ENCODE measurements around the gene ZFYVE9.
"Not testable (repeated sequence)": the region's sequence is repeated elsewhere in the genome, so short reads cannot be mapped to it uniquely, and the experiment has no call there.

The ZFYVE9 gene

DNA sequence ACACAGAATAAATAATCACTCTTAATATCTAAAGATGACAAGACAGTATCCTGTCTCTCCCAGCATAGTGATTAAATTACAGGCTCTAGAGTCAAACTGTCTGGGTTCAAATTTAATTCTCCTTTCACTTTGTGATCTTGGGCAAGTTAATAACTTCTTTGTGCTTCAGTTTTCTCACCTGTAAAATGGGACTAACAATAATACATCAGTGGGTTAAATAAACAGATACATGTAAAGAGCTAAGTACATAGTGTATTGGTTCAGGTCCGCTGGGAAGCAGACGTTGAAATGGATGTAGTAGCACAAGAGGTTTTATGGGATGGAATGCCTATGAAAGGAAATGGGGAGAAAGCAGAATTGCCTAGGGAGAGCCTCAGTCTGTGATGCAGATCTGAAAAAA, 10.7 kb downstream of the ZFYVE9 start:
- DNase-seq: no peak

DNA sequence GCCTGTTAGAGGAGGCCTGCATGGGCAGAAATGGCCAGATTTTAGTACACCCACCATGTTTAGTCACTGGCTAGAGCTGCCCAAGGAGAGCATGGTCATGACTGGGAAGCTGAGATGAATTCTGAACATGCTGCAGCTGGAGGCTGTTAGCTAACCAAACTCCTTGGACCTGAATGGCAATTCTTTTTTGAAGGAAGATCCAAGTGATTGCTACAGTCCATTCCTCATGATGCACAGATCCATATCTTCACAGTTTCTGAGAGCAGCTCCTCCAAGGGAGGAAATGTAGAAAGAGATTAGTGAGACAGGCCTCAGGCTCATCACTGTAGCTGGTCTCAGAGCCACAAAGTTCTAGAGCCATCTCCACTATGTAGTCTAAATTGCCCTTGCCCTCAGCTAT, 11.1 kb downstream of the ZFYVE9 start:
- DNase-seq: no peak

DNA sequence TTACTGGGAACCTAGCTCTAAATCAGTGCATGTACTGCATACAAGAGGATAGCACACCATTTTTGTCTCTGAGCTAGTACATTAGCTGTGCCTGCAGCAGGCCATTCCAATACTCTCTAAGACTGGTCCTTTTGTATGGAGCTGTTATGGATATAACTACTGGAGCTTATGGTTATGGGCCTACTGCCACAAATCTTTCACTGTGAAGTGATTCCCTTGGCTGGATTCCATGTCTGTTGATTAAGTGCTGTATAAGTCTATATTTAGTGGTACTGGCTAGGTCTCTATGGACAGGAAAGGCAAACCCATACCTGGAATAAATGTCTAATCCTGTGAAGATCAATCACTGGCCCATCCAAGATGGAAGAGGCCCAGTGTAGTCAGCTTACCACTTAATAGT, 12.0 kb downstream of the ZFYVE9 start:
- DNase-seq: no peak

DNA sequence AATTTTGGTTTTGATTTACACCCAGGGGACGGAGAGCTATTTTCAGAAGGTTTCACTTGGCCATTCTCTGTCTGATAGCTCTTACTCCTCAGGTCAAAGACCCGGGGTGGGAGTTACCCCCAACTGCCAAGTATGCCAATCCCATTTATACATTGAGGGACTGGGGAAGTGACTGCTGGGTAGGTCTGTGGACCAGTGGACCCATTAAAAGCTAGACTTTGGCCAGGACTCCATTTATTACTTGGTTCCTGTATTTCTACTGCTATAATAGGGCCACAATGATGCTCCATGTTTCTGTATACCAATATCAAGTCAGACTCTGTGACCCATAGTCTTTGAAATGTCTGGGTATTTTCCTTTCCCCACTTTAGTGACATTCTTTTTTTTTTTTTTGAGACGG, 14.6 kb downstream of the ZFYVE9 start:
- no peak for DNase-seq

DNA sequence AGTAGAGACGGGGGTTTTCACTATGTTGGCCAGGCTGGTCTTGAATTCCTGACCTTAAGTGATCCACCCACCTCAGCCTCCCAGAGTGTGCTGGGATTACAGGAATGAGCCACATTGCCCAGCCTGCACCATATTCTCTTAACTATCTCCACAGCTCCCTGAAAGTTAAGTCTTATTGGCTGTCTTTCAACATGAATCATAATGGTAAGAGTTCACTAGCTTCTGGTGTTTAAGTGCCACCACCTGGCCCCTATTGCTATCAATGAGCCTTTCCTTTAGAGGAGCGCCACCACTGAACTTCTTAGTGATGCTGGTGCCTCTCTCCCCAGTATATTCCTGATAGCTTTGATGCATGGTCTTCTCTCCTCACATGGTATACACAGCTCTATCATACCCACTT, 15.7 kb downstream of the ZFYVE9 start:
- no peak for DNase-seq

DNA sequence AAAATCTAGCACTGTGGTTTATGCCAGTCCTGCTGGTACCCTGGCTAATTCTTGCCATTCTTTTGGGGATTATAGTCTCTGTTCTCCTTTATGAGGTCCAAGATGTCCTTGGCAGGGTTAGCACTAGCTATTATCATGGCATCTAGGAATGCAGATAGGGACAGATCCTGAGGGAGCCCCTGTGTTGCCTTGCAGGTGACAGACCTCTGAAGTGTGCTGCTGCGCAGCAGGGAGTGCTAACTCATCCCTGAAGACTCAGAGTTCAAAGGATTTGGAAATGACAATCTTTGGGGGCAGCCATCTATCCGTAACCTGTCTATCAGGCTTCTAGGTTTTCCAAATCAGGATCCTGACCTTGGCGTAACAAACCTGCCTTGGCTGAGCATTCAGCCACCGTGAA, 16.3 kb downstream of the ZFYVE9 start:
- no peak for DNase-seq

DNA sequence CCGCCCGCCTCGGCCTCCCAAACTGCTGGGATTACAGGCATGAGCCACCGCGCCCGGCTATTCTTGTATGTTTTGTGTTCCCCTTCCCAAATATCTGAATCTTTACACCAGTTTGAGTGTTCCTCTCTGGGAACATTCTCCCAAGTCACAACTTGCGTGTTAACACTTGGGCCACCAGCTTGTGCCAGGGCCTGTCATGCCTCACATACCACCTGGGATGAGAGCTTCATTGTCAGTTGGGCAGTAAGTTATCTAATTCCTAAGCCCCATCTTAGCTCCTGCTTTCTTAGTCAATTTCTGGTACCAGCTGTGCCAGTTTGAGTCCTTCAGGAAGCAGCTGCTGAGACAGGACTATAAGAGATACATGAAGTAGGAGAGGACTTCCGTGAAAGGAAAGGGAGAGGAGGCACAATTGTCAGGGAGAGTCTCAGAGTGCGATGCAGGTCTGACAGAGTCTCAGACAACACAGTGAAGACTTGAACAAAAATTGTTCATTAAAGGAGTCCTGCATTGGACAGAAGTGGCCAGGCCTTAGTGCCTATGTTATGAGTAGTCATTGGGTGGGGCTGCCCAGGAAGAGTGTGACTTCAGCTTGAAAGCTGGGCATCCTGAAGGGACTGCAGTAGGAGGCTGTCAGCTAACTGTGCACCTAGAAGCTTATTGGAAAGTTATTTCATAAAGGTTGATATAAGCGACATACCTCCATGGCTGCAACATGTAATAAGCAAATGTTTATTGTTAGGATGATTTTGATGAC, 17.3 kb downstream of the ZFYVE9 start:
- no peak for DNase-seq

DNA sequence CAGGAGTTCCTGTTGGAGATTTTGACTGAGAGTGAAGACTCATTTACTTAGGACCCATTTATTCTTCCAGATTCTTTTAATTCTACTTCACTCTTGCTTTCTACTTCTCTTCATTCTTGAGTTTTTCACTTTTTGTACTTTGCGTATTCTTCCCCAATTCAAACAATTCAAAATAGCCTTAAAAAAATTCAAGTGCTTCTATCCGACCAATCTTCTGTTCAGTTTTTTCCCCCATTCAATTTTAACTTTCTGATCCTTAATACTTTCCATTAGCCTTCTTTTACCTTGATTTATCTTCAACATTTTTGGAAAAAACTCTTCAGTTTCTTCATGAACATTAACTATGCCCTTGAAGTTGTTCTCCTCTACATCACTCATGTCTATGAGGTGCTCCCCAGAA, 21.1 kb downstream of the ZFYVE9 start:
- DNase-seq: no peak

DNA sequence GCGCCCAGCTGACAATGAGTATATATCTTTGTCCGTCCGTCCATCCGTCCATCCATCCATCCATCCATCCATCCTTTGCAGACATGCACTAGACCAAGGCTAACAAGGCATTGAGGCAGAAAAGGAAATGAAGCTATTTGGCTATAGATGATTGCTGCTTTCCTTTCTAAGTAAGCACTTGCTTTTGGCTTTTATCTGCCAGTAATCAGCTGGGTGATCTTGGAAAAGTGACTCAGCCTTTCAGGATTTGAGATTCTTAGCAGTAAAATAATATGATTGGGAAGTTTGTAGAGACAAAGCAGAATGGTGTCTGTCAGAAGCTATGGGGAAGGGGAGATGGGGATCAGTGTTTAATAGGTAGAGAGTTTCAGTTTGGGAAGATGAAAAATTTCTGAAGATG, 22.7 kb downstream of the ZFYVE9 start:
- DNase-seq: no peak

DNA sequence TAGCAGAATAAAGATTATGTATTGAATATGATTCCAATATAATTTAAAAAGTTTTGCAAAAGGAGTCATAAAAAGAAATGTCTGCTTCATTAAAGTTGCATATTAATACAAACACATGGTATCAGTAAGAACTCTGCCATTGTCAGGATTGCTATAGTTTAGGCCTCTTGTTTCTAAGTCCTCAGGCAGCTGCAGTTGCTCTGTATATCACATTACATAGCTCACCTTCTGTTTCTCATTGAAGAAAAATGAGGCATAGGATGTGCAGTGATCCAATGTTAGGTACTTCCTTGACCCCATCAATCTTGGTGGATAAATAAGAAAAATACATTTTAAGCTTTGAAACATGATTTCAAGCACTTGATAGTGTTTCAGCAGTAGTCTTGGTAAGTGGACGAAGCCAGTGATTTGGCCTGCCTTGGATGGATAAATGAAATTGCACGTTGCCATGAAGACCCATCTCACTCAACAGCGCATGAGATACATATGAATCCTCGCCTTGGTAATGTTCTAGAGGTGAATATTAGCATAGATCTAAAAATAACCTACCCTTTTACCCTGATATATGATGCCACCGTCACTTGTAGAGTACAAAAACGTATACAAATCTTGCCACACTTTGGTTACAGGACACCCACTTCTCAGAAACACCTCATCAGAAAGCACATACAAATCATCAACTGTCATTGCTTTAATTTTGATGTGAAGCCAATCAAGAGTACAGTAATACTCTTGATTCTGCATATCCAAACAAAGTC, 25.3 kb downstream of the ZFYVE9 start:
- no peak for DNase-seq

DNA sequence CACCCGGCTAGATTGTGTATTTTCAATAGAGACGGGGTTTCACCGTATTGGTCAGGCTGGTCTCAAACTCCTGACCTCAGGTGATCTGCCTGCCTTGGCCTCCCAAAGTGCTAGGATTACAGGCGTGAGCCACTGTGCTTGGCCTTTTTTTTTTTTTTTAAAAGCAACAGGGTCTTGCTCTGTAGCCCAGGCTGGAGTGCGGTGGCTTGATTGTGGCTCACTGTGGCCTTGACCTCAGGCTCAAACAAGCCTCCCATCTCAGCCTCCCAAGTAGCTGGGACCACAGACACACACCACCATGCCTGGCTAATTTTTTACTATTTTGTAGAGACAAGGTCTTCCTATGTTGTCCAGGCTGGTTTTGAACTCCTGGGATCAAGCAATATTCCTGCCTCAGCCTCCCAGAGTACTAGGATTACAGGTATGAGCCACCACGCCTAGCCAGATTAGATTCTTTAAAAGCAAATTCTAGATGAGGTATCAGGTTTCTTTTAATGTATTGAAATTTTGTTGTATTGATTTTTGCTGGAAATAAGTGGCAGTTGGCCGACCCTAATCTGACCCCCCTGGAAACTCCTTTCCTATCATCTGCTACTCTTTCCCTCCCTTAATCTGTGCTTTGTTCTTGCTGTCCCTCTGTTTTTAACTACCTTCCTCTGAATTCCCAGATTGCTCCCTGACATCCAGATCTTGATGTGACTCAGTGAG, 26.6 kb downstream of the ZFYVE9 start:
- DNase-seq: no peak

DNA sequence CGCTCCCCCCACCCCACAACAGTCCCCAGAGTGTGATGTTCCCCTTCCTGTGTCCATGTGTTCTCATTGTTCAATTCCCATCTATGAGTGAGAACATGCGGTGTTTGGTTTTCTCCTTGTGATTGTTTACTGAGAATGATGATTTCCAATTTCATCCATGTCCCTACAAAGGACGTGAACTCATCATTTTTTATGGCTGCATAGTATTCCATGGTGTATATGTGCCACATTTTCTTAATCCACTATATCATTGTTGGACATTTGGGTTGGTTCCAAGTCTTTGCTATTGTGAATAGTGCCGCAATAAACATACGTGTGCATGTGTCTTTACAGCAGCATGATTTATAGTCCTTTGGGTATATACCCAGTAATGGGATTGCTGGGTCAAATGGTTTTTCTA, 29.3 kb downstream of the ZFYVE9 start:
- DNase-seq: not testable (repeated sequence)

DNA sequence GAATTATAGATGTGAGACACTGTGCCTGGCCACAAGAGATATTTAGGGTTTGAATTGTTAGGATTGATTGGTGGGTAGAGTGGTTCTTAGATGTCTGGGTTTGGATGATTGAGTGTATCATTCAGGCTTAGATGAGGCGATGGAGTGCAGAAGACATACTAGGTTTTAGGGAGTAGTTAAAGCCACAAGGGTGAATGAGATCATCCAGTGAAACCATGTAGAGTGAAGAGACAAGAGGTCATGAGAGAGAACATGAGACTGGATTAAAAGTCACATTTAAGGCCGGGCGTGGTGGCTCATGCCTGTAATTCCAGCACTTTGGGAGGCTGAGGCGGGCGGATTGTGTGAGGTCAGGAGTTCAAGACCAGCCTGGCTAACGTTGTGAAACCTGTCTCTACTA, 37.2 kb downstream of the ZFYVE9 start:
- no peak for DNase-seq

DNA sequence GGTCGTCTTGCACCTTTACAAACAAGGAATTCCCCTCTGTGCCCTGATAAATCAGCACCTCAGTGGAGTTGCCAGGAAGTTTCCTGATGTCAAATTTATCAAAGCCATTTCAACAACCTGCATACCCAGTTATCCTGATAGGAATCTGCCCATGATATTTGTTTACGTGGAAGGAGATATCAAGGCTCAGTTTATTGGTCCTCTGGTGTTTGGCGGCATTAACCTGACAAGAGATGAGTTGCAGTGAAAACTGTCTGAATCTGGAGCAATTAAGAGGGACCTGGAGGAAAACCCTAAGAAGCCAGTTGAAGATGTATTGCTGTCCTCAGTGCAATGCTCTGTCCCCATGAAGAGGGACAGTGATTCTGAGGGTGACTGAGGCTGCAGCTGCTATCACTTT, 38.3 kb downstream of the ZFYVE9 start:
- DNase-seq: no peak

DNA sequence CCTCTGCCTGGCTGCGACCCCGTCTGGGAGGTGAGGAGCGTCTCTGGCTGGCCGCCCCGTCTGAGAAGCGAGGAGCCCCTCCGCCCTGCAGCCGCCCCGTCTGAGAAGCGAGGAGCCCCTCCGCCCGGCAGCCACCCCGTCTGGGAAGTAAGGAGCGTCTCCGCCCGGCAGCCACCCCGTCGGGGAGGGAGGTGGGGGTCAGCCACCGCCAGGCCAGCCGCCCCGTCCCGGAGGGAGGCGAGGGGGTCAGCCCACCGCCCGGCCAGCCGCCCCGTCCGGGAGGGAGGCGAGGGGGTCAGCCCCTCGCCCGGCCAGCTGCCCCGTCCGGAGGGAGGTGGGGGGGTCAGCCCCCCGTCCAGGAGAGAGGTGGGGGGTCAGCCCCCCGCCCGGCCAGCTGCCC, 39.9 kb downstream of the ZFYVE9 start:
- not testable (repeated sequence) for DNase-seq

DNA sequence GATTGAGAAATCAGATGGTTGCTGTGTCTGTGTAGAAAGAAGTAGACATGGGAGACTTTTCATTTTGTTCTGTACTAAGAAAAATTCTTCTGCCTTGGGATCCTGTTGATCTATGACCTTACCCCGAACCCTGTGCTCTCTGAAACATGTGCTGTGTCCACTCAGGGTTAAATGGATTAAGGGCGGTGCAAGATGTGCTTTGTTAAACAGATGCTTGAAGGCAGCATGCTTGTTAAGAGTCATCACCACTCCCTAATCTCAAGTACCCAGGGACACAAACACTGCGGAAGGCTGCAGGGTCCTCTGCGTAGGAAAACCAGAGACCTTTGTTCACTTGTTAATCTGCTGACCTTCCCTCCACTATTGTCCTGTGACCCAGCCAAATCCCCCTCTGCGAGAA, 40.4 kb downstream of the ZFYVE9 start:
- DNase-seq: not testable (repeated sequence)

DNA sequence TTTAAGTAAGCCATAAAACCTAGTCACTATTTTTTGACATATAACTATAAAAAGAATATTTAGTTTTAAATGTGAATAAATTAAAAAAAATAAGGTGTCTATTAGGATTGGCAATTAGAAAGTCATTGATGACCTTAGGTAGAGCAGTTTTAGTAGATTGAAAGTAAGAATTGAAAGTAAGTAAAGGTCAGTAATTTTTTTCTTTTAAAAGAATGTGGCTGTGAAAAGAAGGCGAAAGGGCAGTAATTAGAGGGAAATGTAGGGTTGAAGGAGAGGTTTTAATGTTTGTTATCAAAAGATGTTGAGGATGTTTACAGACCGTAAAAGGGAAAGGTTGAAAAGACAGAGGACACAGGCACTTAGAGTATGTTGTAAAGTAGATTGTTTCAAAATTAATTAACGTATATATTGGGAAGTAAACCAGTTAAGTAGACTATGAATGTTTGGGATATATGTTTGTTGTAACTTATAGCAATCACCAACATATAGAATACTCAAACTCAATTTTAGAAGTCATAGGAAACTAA, 41.0 kb downstream of the ZFYVE9 start:
- no peak for DNase-seq

DNA sequence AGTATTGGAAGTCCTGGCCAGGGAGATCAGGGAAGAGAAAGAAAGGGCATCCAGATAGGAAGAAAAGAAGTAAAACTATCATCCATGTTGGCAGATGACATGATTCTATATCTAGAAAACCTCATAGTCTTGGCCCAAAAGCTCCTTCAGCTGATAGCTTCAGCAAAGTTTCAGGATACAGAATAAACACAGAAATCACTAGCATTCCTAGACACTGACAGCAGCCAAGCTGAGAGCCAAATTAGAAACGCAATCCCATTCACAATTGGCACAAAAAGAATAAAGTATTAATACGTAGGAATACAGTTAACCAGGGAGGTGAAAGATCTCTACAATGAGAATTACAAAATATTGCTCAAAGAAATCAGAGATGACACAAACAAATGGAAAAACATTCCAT, 44.6 kb downstream of the ZFYVE9 start:
- DNase-seq: no peak

DNA sequence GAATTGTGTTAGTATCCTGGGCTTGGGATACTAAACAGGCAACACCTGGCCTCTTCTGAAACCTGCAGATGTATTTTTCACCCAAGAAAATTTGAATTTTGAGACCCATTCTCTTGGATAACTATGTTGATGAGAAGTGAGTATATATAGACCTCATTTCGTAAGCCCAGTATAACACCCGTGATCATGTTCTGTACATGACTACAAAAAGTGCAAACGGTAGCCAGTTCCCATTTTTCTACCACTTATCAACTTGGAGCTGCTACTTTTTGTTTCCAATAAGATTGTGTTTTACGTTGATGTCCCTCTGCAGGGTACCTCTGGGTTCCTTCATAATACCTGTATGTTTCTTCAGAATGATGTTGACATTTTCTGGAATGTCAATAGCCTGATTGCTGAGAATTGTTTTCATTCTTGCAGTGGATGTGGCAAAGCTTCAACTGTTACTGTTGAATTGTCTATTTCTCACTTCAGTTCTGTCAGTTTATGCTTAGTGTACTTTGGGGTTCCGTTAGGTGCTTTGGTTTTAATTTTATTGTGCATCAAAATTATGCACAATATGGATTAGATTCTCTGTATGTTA, 48.1 kb downstream of the ZFYVE9 start:
- DNase-seq: no peak

DNA sequence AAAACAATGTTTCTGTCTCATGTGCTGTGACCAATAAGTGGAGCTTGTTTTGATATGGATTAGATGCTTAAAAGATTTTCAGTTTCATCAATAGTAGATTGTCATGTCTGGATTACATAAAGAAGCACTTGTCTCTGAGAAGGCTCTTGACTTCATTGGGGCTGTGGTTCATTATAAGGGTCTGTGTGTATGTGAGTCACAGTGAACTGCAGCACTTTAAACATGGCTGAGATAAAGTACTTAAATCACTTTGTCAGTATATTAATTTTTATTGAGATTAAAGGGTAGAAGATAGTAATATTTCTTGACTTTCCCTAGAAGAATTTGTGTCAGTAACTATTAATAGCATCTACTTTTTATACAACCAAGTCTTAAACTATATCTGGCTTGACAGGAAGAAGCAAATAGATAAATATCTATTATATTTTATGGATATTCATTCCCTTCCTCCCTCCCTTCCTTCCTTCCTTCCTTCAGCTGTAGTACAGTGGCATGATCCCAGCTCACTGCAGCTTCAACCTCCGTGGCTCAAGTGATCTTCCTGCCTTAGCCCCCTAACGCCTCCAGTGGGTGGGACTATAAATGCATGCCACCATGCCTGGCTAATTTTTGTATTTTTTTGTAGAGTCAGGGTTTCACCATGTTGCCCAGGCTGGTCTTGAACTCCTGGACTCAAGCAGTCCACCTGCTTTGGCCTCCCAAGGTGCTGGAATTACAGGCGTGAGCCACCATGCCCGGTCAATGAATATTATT, 48.8 kb downstream of the ZFYVE9 start:
- DNase-seq: no peak

DNA sequence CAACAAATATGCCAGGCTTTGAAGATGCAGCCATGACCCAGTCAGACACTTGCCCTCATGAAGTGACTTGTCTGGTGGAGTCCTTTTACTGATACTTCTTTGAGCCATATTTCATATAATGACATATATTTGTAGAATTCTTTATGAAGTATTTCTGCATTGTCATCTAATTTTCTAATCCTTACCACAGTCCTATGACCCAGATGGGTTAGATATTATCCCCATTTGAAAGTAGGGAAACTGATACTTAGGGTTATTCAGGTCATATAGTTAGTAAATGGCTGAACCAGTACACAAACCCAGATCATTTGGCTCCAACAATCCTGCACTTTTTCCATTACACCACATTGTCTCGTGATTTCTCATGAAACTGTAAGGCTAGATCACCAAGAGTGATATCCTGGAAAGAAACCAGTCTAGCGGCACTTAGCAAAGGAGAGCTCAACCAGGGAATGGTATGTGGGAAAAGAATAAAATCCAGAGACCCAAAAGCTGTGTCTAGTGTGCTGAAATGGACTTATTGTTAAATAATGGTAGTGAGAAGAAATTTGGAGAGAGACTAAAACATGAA, 49.6 kb downstream of the ZFYVE9 start:
- DNase-seq: no peak

DNA sequence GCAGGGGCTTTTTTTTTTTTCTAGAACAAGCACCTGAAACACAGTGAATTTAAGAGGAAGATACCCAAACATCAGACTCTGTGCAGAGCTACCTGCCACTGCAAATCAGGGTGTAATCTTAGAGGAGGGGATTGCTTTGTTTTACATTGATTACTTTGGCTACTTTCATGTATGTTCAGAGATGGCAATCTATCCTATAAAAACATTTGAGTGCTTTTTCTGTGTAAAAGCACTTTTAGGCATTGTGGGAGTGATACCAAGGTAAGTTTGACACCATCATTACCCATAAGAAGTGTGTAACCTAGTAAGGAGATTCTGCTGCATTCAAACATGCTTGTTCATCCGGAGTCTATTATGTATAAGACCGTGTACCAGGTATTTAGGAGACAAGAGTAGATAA, 50.1 kb downstream of the ZFYVE9 start:
- DNase-seq: no peak
